K562 (cell line): ENCODE data around the gene MCL1. TPM values are rescaled to one million over a fixed set of nuclear protein-coding genes. Genes with fewer than 3 reads are reported as not detected.

ENCODE experiments used
- ATAC-seq: fragments of 200-7000 bp; cut with Tn5 transposase; 3 replicates; pipeline ENCODE4 v1.9.1; 2020; ENCODE audit warnings: moderate library complexity
- BruUV-seq: library from RNA; stranded (reverse); fragments of 400-500 nt; replicated peaks from 2 replicates; lab custom pipeline; 2021; lab: Mats Ljungman, UMichigan
- CTCF ChIA-PET: fragments of 300-600 bp; formaldehyde crosslinking; extraction: SDS; loops from one replicate; lab custom pipeline; 2021; ENCODE audit warnings: low intra/inter-chr PET ratio; lab: Yijun Ruan, JAX
- POLR2A ChIA-PET: fragments of 300-600, 350-650 bp; sonication (Branson Sonifier 250); formaldehyde crosslinking; extraction: SDS; loops from one replicate; lab custom pipeline; 2021; ENCODE audit warnings: antibody characterized with exemption, inconsistent platforms; lab: Yijun Ruan, JAX
- DNase-seq, 4 experiments: peaks; one replicate each; pipeline versions ENCODE4 v3.0.0 to v3.0.0-alpha.2; 2011 to 2018; ENCODE audit warnings: low spot score in 3 of 4, mixed read lengths in 3 of 4; ENCODE audit errors: extremely low read depth in 1 of 4
- FAIRE-seq: peaks from 2 replicates; lab custom pipeline; 2011; peaks lifted over from hg19 to GRCh38; lab: Jason Lieb, UNC
- H2AFZ ChIP-seq: 2 replicates; pipeline ENCODE4 v1.6.0; 2011; ENCODE audit warnings: low read depth, low read length, control low read depth, inconsistent platforms
- H3K27ac ChIP-seq: fragments of 200-600 bp; 3 replicates; pipeline ENCODE4 v1.8.0; 2011; ENCODE audit warnings: low read depth, mild to moderate bottlenecking, control low read depth, inconsistent platforms, low read length, moderate library complexity, mixed read lengths; ENCODE audit errors: extremely low read depth
- H3K27me3 ChIP-seq, 2 experiments: fragments of 300-600 bp in 1 of 2; 2 replicates in 1 of 2; 3 replicates in 1 of 2; pipeline versions ENCODE4 v1.6.0 to v1.8.0; 2011; ENCODE audit warnings: inconsistent platforms in 2 of 2, low read length in 2 of 2, mild to moderate bottlenecking in 1 of 2, mixed read lengths in 1 of 2, moderate library complexity in 1 of 2; ENCODE audit not compliant: control insufficient read depth in 2 of 2, insufficient read depth in 2 of 2
- H3K36me3 ChIP-seq: fragments of 300-600 bp; 3 replicates; pipeline ENCODE4 v1.8.0; 2011; ENCODE audit warnings: mild to moderate bottlenecking, low read length, inconsistent platforms; ENCODE audit not compliant: control insufficient read depth, insufficient read depth
- H3K4me1 ChIP-seq, 2 experiments: fragments of 200-600 bp in 1 of 2; replicated peaks in 1 of 2; 2 replicates in 1 of 2; 3 replicates in 1 of 2; pipeline versions ENCODE4 v1.5.1 to v1.8.0; 2011; ENCODE audit warnings: inconsistent platforms in 2 of 2, low read length in 2 of 2, mild to moderate bottlenecking in 1 of 2, mixed read lengths in 1 of 2, moderate library complexity in 1 of 2; ENCODE audit not compliant: control insufficient read depth in 2 of 2, insufficient read depth in 2 of 2
- H3K4me2 ChIP-seq: 2 replicates; pipeline ENCODE4 v1.6.1; 2011; ENCODE audit warnings: low read length, control low read depth, inconsistent platforms, mixed read lengths; ENCODE audit not compliant: insufficient read depth
- H3K4me3 ChIP-seq: fragments of 200-600 bp; sonication (generic), shearing (Covaris generic); 2 replicates; pipeline ENCODE4 v1.5.1; 2016; ENCODE audit warnings: control low read depth, inconsistent platforms
- H3K79me2 ChIP-seq: fragments of 200-600 bp; 3 replicates; pipeline ENCODE4 v1.8.0; 2011; ENCODE audit warnings: low read length, inconsistent platforms; ENCODE audit not compliant: control insufficient read depth, insufficient read depth
- H3K9ac ChIP-seq, 2 experiments: 2 replicates each; pipeline versions ENCODE4 v1.6.0 to v1.6.1; 2011; ENCODE audit warnings: low read depth in 2 of 2, low read length in 2 of 2, control low read depth in 1 of 2, inconsistent platforms in 1 of 2, mild to moderate bottlenecking in 1 of 2, mixed read lengths in 1 of 2; ENCODE audit not compliant: insufficient read depth in 1 of 2
- H3K9me1 ChIP-seq: one replicate; pipeline ENCODE4 v1.6.0; 2011; ENCODE audit warnings: inconsistent platforms, mild to moderate bottlenecking, low read length, moderate library complexity; ENCODE audit not compliant: control insufficient read depth, insufficient read depth
- H3K9me3 ChIP-seq: replicated peaks from 2 replicates; pipeline ENCODE4 v1.5.1; 2011; ENCODE audit warnings: low read depth, low read length, inconsistent platforms; ENCODE audit not compliant: control insufficient read depth, insufficient read depth
- H4K20me1 ChIP-seq: replicated peaks from 2 replicates; pipeline ENCODE4 v1.6.1; 2011; ENCODE audit warnings: low read length, inconsistent platforms, mixed read lengths; ENCODE audit not compliant: control insufficient read depth, insufficient read depth
- CC2D1A ChIP-seq: fragments of 450-650 bp; IDR thresholded peaks from 2 replicates; pipeline ENCODE4 v1.6.1; 2017; ENCODE audit warnings: mild to moderate bottlenecking
- CEBPG ChIP-seq, 3 experiments: fragments of 200-800 bp in 1 of 3; sonication (Bioruptor generic) in 1 of 3; sonication (generic) in 1 of 3; formaldehyde crosslinking in 1 of 3; IDR thresholded peaks in 2 of 3; conservative IDR thresholded peaks in 1 of 3; 2 replicates each; pipeline versions ENCODE4 v1.6.1 to v1.8.0; 2016 to 2022; ENCODE audit warnings: missing compliant biosample characterization in 2 of 3, missing genetic modification characterization in 2 of 3, mild to moderate bottlenecking in 1 of 3, missing genetic modification reagents in 1 of 3
- EGR1 ChIP-seq: fragments of 450-650 bp; conservative IDR thresholded peaks from 2 replicates; pipeline ENCODE4 v1.6.1; 2017; ENCODE audit warnings: mild to moderate bottlenecking
- ELF1 ChIP-seq: fragments of 200-800 bp; sonication (Bioruptor generic); IDR thresholded peaks from 2 replicates; pipeline ENCODE4 v1.6.1; 2016; ENCODE audit warnings: missing genetic modification characterization, missing compliant biosample characterization
- FOSL1 ChIP-seq: fragments of 200-800 bp; sonication (Bioruptor generic); conservative IDR thresholded peaks from 2 replicates; pipeline ENCODE4 v1.6.1; 2016; ENCODE audit warnings: missing genetic modification characterization, missing compliant biosample characterization
- MEF2A ChIP-seq: IDR thresholded peaks from 2 replicates; pipeline ENCODE4 v1.6.1; 2011; ENCODE audit warnings: low read depth, mild to moderate bottlenecking, low read length, moderate library complexity; ENCODE audit not compliant: control insufficient read depth
- MYBL2 ChIP-seq, 2 experiments: fragments of 450-650 bp in 1 of 2; sonication (generic) in 1 of 2; formaldehyde crosslinking in 1 of 2; IDR thresholded peaks; 2 replicates each; pipeline versions ENCODE4 v1.6.1 to v1.8.1; 2017 to 2022; ENCODE audit warnings: borderline replicate concordance in 1 of 2, inconsistent platforms in 1 of 2, low read depth in 1 of 2, mild to moderate bottlenecking in 1 of 2, missing genetic modification reagents in 1 of 2, moderate library complexity in 1 of 2
- NFIC ChIP-seq: fragments of 450-650 bp; IDR thresholded peaks from 2 replicates; pipeline ENCODE4 v1.6.1; 2017; ENCODE audit warnings: mild to moderate bottlenecking, inconsistent platforms
- POLR2G ChIP-seq: fragments of 200-400 bp; formaldehyde crosslinking; IDR thresholded peaks from 2 replicates; pipeline ENCODE4 v1.6.1; 2017; ENCODE audit warnings: low read depth, mild to moderate bottlenecking, antibody characterized with exemption, low read length, moderate library complexity
- RBFOX2 ChIP-seq: fragments of 200-400 bp; formaldehyde crosslinking; IDR thresholded peaks from 2 replicates; pipeline ENCODE4 v1.6.1; 2017; ENCODE audit warnings: low read depth, mild to moderate bottlenecking, low read length, moderate library complexity
- SUPT5H ChIP-seq: fragments of 450-650 bp; IDR thresholded peaks from 2 replicates; pipeline ENCODE4 v1.6.1; 2016
- ZNF121 ChIP-seq: sonication (generic); formaldehyde crosslinking; conservative IDR thresholded peaks from 2 replicates; pipeline ENCODE4 v1.8.0; 2022; ENCODE audit warnings: missing genetic modification reagents
- ZNF175 ChIP-seq: fragments of 200-800 bp; sonication (Bioruptor generic); IDR thresholded peaks from 2 replicates; pipeline ENCODE4 v1.6.1; 2016; ENCODE audit warnings: low read depth, mild to moderate bottlenecking, missing genetic modification characterization, missing compliant biosample characterization
- ZNF263 ChIP-seq: sonication (generic); formaldehyde crosslinking; IDR thresholded peaks from 2 replicates; pipeline ENCODE4 v1.8.0; 2022; ENCODE audit warnings: mild to moderate bottlenecking, missing genetic modification reagents, borderline replicate concordance
- ZNF384 ChIP-seq: IDR thresholded peaks from 2 replicates; pipeline ENCODE4 v1.6.1; 2012; ENCODE audit warnings: low read depth, low read length, improper control_type of control experiment
- WGBS: fragments of 100-300 bp; shearing (Covaris generic); methylation state at CpG from one replicate; pipeline ENCODE4 v1.1.6; 2016; ENCODE audit warnings: low coverage, mixed read lengths; ENCODE audit not compliant: insufficient coverage; ENCODE audit errors: missing lambda C conversion rate; 5-methylcytosine and 5-hydroxymethylcytosine counted together
- in situ Hi-C: fragments of 300-500 bp; cut with MboI; formaldehyde crosslinking; loops from 4 replicates; pipeline ENCODE4 v1.15.0; 2018; ENCODE audit warnings: inconsistent platforms, mixed read lengths
- intact Hi-C: fragments of 100-400 bp; cut with micrococcal nuclease; formaldehyde crosslinking; loops from 2 replicates; pipeline ENCODE4 v1.14.2; 2022
- polyA plus RNA-seq, 8 experiments: library from polyadenylated mRNA; depleted of rRNA in 4 of 8; stranded (reverse) in 5 of 8; unstranded in 3 of 8; fragments of >200 nt; fragmentation: Nextera tagmentation in 2 of 8; fragmentation: Illumina TruSeq in 1 of 8; extraction: Ambion mirVana in 2 of 8; extraction: Trizol in 1 of 8; gene quantifications; 2 replicates each; pipeline versions ENCODE4 v1.2.1 to v1.2.3, GENCODE V29; 2011 to 2014; ENCODE audit warnings: inconsistent platforms in 1 of 8, missing spikeins in 1 of 8
- total RNA-seq, 7 experiments: library from RNA; depleted of rRNA in 6 of 7; stranded (reverse); fragments of >200 nt in 6 of 7; fragmentation: Illumina TruSeq in 2 of 7; extraction: Trizol in 2 of 7; gene quantifications; 2 replicates each; pipeline versions ENCODE4 v1.2.1 to v1.2.3, GENCODE V29; 2011 to 2021; ENCODE audit warnings: low replicate concordance in 1 of 7

The MCL1 gene
- total and polyA plus RNA-seq, 9 of the 15 experiments (the other 6 are each of a cell fraction or from before 2014, with no cell fraction given) = 27.1 to 224 (median 138) TPM

DNA sequence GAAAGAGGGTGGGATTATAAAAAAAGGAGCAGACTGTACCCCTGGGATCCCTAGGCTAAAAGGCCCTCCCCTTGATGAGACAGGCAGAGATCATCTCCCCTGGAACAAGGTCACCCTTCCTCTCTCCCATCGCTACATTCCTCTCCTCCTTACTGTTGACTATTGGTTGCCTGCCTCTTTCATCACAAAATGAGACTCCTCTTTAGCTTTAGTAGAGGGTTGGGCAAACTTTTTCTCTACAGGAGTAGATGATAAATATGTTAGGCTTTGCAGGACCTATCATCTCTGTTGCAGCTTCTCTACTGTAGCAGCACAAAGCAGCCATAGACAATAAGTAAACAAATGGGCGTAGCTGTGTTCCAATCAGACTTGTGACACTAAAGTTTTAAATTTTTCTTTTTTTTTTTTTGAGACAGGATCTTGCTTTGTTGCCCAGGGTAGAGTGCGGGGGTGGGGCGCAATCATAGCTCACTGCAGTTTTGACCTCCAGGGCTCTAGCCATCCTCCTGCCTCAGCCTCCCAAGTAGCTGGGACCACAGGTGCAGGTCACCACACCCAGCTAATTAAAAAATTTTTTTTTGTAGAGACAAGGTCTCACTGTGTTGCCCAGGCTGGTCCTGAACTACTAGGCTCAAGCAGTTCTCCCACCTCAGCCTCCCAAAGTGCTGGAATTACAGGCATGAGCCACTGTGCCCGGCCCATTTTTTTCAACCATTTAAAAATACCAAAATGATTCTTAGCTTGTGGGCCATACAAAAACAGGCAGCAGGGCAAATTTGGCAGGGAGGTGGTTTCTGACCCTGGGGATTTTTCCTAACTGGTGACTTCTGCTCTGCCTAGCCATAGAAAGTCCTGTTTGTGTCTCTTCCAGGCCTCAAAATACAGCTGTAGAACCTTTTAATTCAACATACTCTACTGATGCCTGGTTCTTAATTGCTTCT lies 15.1 kb downstream of the MCL1 start:
- no peaks in the 10 kb centered on the region for H3K9me3 ChIP-seq
- DNase-seq (no peak), ATAC-seq (no peak), FAIRE-seq (no peak)
- intact Hi-C loops = loop anchor here (5.0 kb wide), 2 partner anchors 413 to 433 kb away; no protein-coding TSS in a partner anchor
- H3K9ac ChIP-seq = no peak overlapping the region; a peak in 1 of 4 replicates
- 85% methylated on average over 5 of the region's 5 CpGs for WGBS
- in situ Hi-C loops = loop anchor here (10.0 kb wide), 1 partner anchor 430 kb away; no protein-coding TSS in a partner anchor
- H3K4me1 ChIP-seq = peaks cover 59 to 60% of the 10 kb centered on the region in 2 experiments
- no peak overlapping the region for H3K4me3 ChIP-seq
- H3K27me3 ChIP-seq = no peaks in the 10 kb centered on the region
- CTCF ChIA-PET = no interaction called here
- no TSS peak for BruUV-seq
- no peak overlapping the region for H2AFZ ChIP-seq
- peaks cover 6% of the 10 kb centered on the region for H3K9me1 ChIP-seq
- peaks cover 29% of the 10 kb centered on the region for H3K79me2 ChIP-seq
- no peak overlapping the region for H3K4me2 ChIP-seq
- H4K20me1 ChIP-seq = peaks cover 13% of the 10 kb centered on the region; the same call in 1 of the 2 replicates
- H3K27ac ChIP-seq = no peak overlapping the region
- H3K36me3 ChIP-seq = peaks cover 47% of the 10 kb centered on the region
- POLR2A ChIA-PET = interaction anchor here (0.6 to 6.5 kb wide), 8 partner anchors 10 to 430 kb away, joined by 3 to 148 read pairs (median 8); partner anchors contain the start of genes ADAMTSL4, ENSA and MCL1
- no peak for TF ChIP-seq FOSL1 (tag)
- TF ChIP-seq ZNF121 (CRISPR knock-in tag) = peak; percentile 79
- TF ChIP-seq ZNF263 = no peak
- peak; percentile 45; the same call in 1 of the 2 replicates for TF ChIP-seq ZNF384
- TF ChIP-seq ELF1 (tag) = 0 out of 2 replicates have a peak, but pooled peaks have one; percentile 26
- peak; percentile 39 for TF ChIP-seq POLR2G
- peak; percentile 35; the same call in 1 of the 2 replicates for TF ChIP-seq EGR1
- TF ChIP-seq MEF2A = no peak
- 0 out of 2 replicates have a peak, but pooled peaks have one; percentile 33 for TF ChIP-seq ZNF175
- TF ChIP-seq MYBL2 (IDR thresholded peaks at IDR 0.05; ENCODE audit: low read depth) = no peak
- no peak for TF ChIP-seq MYBL2 (CRISPR knock-in tag; IDR thresholded peaks at IDR 0.05; ENCODE audit: borderline replicate concordance)
- TF ChIP-seq NFIC = 0 out of 2 replicates have a peak, but pooled peaks have one; percentile 13
- peak; percentile 62 for TF ChIP-seq CEBPG (CRISPR knock-in tag; IDR thresholded peaks at IDR 0.05)
- TF ChIP-seq CEBPG (tag; conservative IDR thresholded peaks at IDR 0.05 in 1 of 2, IDR thresholded peaks at IDR 0.05 in 1 of 2) = peak in 1 of 2 experiments; percentile 72; a peak in 2 of 4 replicates
- TF ChIP-seq RBFOX2 = 0 out of 2 replicates have a peak, but pooled peaks have one; percentile 38
- peak; percentile 20; the same call in 1 of the 2 replicates for TF ChIP-seq SUPT5H
- TF ChIP-seq CC2D1A = no peak
